HepG2 (cell line): Measurements from ENCODE around the gene HNRNPUL2. TPM values are rescaled to one million over a fixed set of nuclear protein-coding genes. Genes with fewer than 3 reads are reported as not detected.

Experiments
- ATAC-seq: fragments of 200-7000 bp; cut with Tn5 transposase; 3 replicates; pipeline ENCODE4 v1.9.1; 2020; ENCODE audit warnings: mild to moderate bottlenecking, moderate library complexity
- BruUV-seq: library from RNA; stranded (reverse); fragments of 400-500 nt; replicated peaks from 2 replicates; lab custom pipeline; 2021; lab: Mats Ljungman, UMichigan
- CTCF ChIA-PET: fragments of 300-600 bp; formaldehyde crosslinking; extraction: SDS; loops from one replicate; lab custom pipeline; 2021; ENCODE audit warnings: low total read pairs, inconsistent platforms, low intra/inter-chr PET ratio; lab: Yijun Ruan, JAX
- POLR2A ChIA-PET: fragments of 350-600 bp; sonication (Branson Sonifier 250); formaldehyde crosslinking; loops from one replicate; lab custom pipeline; 2020; ENCODE audit warnings: antibody characterized with exemption, inconsistent platforms; lab: Yijun Ruan, JAX
- DNase-seq: peaks from one replicate; pipeline ENCODE4 v3.0.0-alpha.2; 2015; ENCODE audit warnings: low spot score
- FAIRE-seq: peaks from 3 replicates; lab custom pipeline; 2011; peaks lifted over from hg19 to GRCh38; lab: Jason Lieb, UNC
- H2AFZ ChIP-seq: one replicate; pipeline ENCODE4 v1.6.1; 2011; ENCODE audit warnings: low read length, inconsistent platforms
- H3K27ac ChIP-seq: fragments of 300-600 bp; 3 replicates; pipeline ENCODE4 v1.8.0; 2011; ENCODE audit warnings: mixed run types, mild to moderate bottlenecking, mixed read lengths, low read length, inconsistent platforms; ENCODE audit not compliant: insufficient read depth; ENCODE audit errors: extremely low read length
- H3K27me3 ChIP-seq, 2 experiments: fragments of 200-600 bp in 1 of 2; 2 replicates in 1 of 2; 3 replicates in 1 of 2; pipeline versions ENCODE4 v1.6.0 to v1.8.0; 2011; ENCODE audit warnings: low read length in 2 of 2, mild to moderate bottlenecking in 2 of 2, moderate library complexity in 2 of 2, inconsistent platforms in 1 of 2; ENCODE audit not compliant: insufficient read depth in 2 of 2, control insufficient read depth in 1 of 2
- H3K36me3 ChIP-seq, 2 experiments: fragments of 200-600 bp in 1 of 2; replicated peaks in 1 of 2; 2 replicates in 1 of 2; 3 replicates in 1 of 2; pipeline versions ENCODE4 v1.5.1 to v1.8.0; 2011; ENCODE audit warnings: low read length in 2 of 2, inconsistent platforms in 1 of 2; ENCODE audit not compliant: insufficient read depth in 2 of 2, control insufficient read depth in 1 of 2
- H3K4me1 ChIP-seq: 2 replicates; pipeline ENCODE4 v1.5.1; 2012; ENCODE audit warnings: low read length, inconsistent platforms; ENCODE audit not compliant: insufficient read depth
- H3K4me2 ChIP-seq: 2 replicates; pipeline ENCODE4 v1.6.0; 2011; ENCODE audit warnings: low read depth, low read length, inconsistent platforms
- H3K4me3 ChIP-seq, 3 experiments: fragments of 200-600 bp in 1 of 3; sonication (generic), shearing (Covaris generic) in 1 of 3; replicated peaks in 1 of 3; 2 replicates each; pipeline ENCODE4 v1.5.1; 2011 to 2016; ENCODE audit warnings: low read length in 3 of 3, inconsistent platforms in 2 of 3, low read depth in 2 of 3, mild to moderate bottlenecking in 2 of 3, control low read depth in 1 of 3, mixed read lengths in 1 of 3; ENCODE audit not compliant: insufficient read depth in 1 of 3
- H3K79me2 ChIP-seq: one replicate; pipeline ENCODE4 v1.6.1; 2011; ENCODE audit warnings: low read length, inconsistent platforms; ENCODE audit not compliant: insufficient read depth
- H3K9ac ChIP-seq: 2 replicates; pipeline ENCODE4 v1.6.0; 2011; ENCODE audit warnings: mild to moderate bottlenecking, low read depth, low read length, inconsistent platforms; ENCODE audit not compliant: insufficient read depth
- H3K9me3 ChIP-seq: 2 replicates; pipeline ENCODE4 v1.5.1; 2012; ENCODE audit warnings: mild to moderate bottlenecking, low read length
- H4K20me1 ChIP-seq: 2 replicates; pipeline ENCODE4 v1.6.0; 2011; ENCODE audit warnings: inconsistent platforms, mild to moderate bottlenecking, low read length, moderate library complexity; ENCODE audit not compliant: insufficient read depth
- AFF4 ChIP-seq: sonication (generic); formaldehyde crosslinking; IDR thresholded peaks from 2 replicates; pipeline ENCODE4 v1.4.0; 2020; ENCODE audit warnings: missing genetic modification reagents
- AGO1 ChIP-seq: fragments of 200-400 bp; formaldehyde crosslinking; IDR thresholded peaks from 2 replicates; pipeline ENCODE4 v1.6.1; 2017; ENCODE audit warnings: mild to moderate bottlenecking, low read depth, low read length, moderate library complexity; ENCODE audit not compliant: poor library complexity, severe bottlenecking
- MXD1 ChIP-seq: sonication (generic); formaldehyde crosslinking; IDR thresholded peaks from 2 replicates; pipeline ENCODE4 v1.4.0; 2020; ENCODE audit warnings: mild to moderate bottlenecking, missing genetic modification reagents
- REL ChIP-seq: sonication (generic); formaldehyde crosslinking; conservative IDR thresholded peaks from 2 replicates; pipeline ENCODE4 v1.8.0; 2022; ENCODE audit warnings: mild to moderate bottlenecking, missing genetic modification reagents, moderate library complexity
- RFXAP ChIP-seq: sonication (generic); formaldehyde crosslinking; IDR thresholded peaks from 2 replicates; pipeline ENCODE4 v1.4.0; 2020; ENCODE audit warnings: missing genetic modification reagents, borderline replicate concordance
- ZNF143 ChIP-seq: sonication (generic); formaldehyde crosslinking; IDR thresholded peaks from 2 replicates; pipeline ENCODE4 v1.4.0; 2020; ENCODE audit warnings: missing genetic modification reagents
- ZNF543 ChIP-seq: sonication (generic); formaldehyde crosslinking; IDR thresholded peaks from 2 replicates; pipeline ENCODE4 v1.4.0; 2020; ENCODE audit warnings: mild to moderate bottlenecking, missing genetic modification reagents
- WGBS: methylation state at CpG from one replicate; pipeline ENCODE4 v1.1.6; 2017; ENCODE audit warnings: low lambda C conversion rate; 5-methylcytosine and 5-hydroxymethylcytosine counted together
- in situ Hi-C: cut with HindIII; loops from 2 replicates; pipeline ENCODE4 v1.10.0; 2017; ENCODE audit warnings: low pct_unique_long_range_greater_than_20kb; ENCODE audit not compliant: extremely low pct_ligation_motif_present
- intact Hi-C: fragments of 100-400 bp; cut with micrococcal nuclease; formaldehyde crosslinking; loops from one replicate; pipeline ENCODE4 v1.10.0; 2022; ENCODE audit not compliant: unreplicated experiment
- polyA plus RNA-seq, 8 experiments: library from polyadenylated mRNA; depleted of rRNA in 3 of 8; stranded (reverse) in 7 of 8; unstranded in 1 of 8; fragments of >200 nt; fragmentation: Illumina TruSeq in 4 of 8; extraction: Trizol in 4 of 8; gene quantifications; 2 replicates each; pipeline versions ENCODE4 v1.2.1 to v1.2.3, GENCODE V29; 2011 to 2016; ENCODE audit warnings: low read depth in 4 of 8, missing spikeins in 1 of 8, mixed read lengths in 1 of 8; ENCODE audit not compliant: insufficient read depth in 1 of 8
- total RNA-seq, 5 experiments: library from RNA; depleted of rRNA; stranded (reverse); fragments of >200 nt; fragmentation: Illumina TruSeq; extraction: Trizol; gene quantifications; 2 replicates each; pipeline ENCODE4 v1.2.3, GENCODE V29; 2016; ENCODE audit warnings: low read depth in 1 of 5
- TF ChIP-seq, protein P1 (sequence below): sonication (generic); formaldehyde crosslinking; IDR thresholded peaks from 2 replicates; pipeline ENCODE4 v1.8.1; 2023; ENCODE audit warnings: mild to moderate bottlenecking, inconsistent platforms, moderate library complexity, missing genetic modification reagents, borderline replicate concordance
- TF ChIP-seq, protein P2 (sequence below): sonication (generic); formaldehyde crosslinking; IDR thresholded peaks from 2 replicates; pipeline ENCODE4 v1.5.0; 2020; ENCODE audit warnings: missing genetic modification reagents
- TF ChIP-seq, protein P3 (sequence below): sonication (generic); formaldehyde crosslinking; IDR thresholded peaks from 2 replicates; pipeline ENCODE4 v1.5.1; 2020; ENCODE audit warnings: missing genetic modification reagents, mild to moderate bottlenecking, borderline replicate concordance

The HNRNPUL2 gene
- total and polyA plus RNA-seq, 2 of the 13 experiments (the other 11 are each of a cell fraction or from before 2014, with no cell fraction given) = 8.4 to 9.6 TPM

DNA sequence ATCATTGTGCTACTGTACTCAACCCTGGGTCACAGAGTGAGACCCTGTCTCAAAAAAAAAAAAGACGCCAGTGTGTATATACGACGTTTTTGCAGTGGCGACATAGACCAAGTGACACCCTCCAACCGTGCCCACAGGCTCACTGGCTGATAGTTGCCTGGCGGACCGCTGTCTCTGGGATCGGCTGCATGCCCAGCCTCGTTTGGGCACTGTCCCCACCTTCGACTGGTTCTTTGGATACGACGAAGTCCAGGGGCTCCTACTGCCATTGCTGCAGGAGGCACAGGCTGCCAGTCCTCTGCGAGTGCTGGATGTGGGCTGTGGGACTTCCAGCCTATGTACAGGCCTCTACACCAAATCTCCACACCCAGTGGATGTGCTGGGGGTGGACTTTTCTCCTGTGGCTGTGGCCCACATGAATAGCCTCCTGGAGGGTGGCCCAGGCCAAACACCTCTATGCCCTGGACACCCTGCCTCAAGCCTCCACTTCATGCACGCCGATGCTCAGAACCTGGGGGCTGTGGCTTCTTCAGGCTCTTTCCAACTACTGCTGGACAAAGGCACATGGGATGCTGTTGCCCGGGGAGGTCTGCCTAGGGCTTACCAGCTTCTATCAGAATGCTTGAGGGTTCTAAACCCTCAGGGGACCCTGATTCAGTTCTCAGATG lies 60.9 kb downstream of the HNRNPUL2 start:
- WGBS = 28% methylated on average over 4 of the region's 16 CpGs
- ChIA-PET POLR2A (interaction anchor here (0.8 to 6.6 kb wide), 23 partner anchors 9 to 175 kb away, joined by 3 to 186 read pairs (median 24); partner anchors contain the start of genes B3GAT3, EEF1G, GANAB and HNRNPUL2), CTCF (no interaction called here)
- H3K4me3 ChIP-seq = peak overlapping the region; percentile 69 to 97 (median 91)
- peaks cover 57% of the 10 kb centered on the region for H3K4me1 ChIP-seq
- H3K27ac ChIP-seq = peak overlapping the region; percentile 84
- in situ Hi-C loops = no loop called here
- H3K36me3 ChIP-seq = peaks cover 0 to 15% of the 10 kb centered on the region in 2 experiments; a peak in 2 of 5 replicates
- H3K9me3 ChIP-seq = no peaks in the 10 kb centered on the region
- H3K27me3 ChIP-seq = no peaks in the 10 kb centered on the region; a peak in 1 of 5 replicates
- no peaks in the 10 kb centered on the region; the same call in none of the 2 replicates for H4K20me1 ChIP-seq
- H2AFZ ChIP-seq = no peak overlapping the region
- peak; percentile 1 for ATAC-seq
- H3K9ac ChIP-seq = peak overlapping the region; percentile 91
- FAIRE-seq = no peak
- intact Hi-C loops = no loop called here
- BruUV-seq = no TSS peak
- H3K4me2 ChIP-seq = peak overlapping the region; percentile 85
- no peak for DNase-seq
- peaks cover 42% of the 10 kb centered on the region for H3K79me2 ChIP-seq
- TF ChIP-seq ZNF543 (no peak), RFXAP (CRISPR knock-in tag) (0 out of 2 replicates have a peak, but pooled peaks have one; percentile 34), ZNF143 (peak; percentile 37; the same call in 1 of the 2 replicates), AFF4 (no peak), REL (CRISPR knock-in tag) (no peak), MXD1 (CRISPR knock-in tag) (no peak), AGO1 (peak; percentile 93)
- TF ChIP-seq, protein P1, sequence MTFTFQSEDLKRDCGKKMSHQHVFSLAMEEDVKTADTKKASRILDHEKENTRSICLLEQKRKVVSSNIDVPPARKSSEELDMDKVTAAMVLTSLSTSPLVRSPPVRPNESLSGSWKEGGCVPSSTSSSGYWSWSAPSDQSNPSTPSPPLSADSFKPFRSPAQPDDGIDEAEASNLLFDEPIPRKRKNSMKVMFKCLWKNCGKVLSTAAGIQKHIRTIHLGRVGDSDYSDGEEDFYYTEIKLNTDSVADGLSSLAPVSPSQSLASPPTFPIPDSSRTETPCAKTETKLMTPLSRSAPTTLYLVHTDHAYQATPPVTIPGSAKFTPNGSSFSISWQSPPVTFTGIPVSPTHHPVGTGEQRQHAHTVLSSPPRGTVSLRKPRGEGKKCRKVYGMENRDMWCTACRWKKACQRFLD = no peak
- TF ChIP-seq, protein P2, sequence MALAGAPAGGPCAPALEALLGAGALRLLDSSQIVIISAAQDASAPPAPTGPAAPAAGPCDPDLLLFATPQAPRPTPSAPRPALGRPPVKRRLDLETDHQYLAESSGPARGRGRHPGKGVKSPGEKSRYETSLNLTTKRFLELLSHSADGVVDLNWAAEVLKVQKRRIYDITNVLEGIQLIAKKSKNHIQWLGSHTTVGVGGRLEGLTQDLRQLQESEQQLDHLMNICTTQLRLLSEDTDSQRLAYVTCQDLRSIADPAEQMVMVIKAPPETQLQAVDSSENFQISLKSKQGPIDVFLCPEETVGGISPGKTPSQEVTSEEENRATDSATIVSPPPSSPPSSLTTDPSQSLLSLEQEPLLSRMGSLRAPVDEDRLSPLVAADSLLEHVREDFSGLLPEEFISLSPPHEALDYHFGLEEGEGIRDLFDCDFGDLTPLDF (CRISPR knock-in tag) = 0 out of 2 replicates have a peak, but pooled peaks have one; percentile 12
- TF ChIP-seq, protein P3, sequence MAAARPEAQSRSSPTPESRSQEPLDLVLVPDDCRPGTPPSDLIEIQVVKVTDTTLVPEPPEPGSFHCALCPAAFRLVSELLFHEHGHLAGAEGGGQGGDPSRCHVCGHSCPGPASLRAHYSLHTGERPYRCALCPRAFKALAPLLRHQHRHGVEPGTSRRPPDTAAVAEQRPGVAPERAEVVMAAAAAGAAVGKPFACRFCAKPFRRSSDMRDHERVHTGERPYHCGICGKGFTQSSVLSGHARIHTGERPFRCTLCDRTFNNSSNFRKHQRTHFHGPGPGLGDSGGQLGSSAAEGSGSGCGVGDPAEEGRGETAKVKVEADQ = no peak
